Neuronal stem cell (in vitro differentiated cells): ENCODE data around the gene PRSS21.

Experiments
- DNase-seq: peaks from one replicate; pipeline ENCODE4 v3.0.0-alpha.2; 2013; ENCODE audit warnings: low spot score
- H2AFZ ChIP-seq: one replicate; pipeline ENCODE4 v1.6.1; 2013; ENCODE audit warnings: mild to moderate bottlenecking, low read length, inconsistent platforms
- H2AK5ac ChIP-seq: 2 replicates; pipeline ENCODE4 v1.6.1; 2013; ENCODE audit warnings: low read depth, mild to moderate bottlenecking, inconsistent platforms, low read length, moderate library complexity, mixed read lengths
- H2BK120ac ChIP-seq: 2 replicates; pipeline ENCODE4 v1.6.1; 2013; ENCODE audit warnings: low read depth, mild to moderate bottlenecking, inconsistent platforms, low read length, moderate library complexity, mixed read lengths
- H2BK12ac ChIP-seq: one replicate; pipeline ENCODE4 v1.6.1; 2013; ENCODE audit warnings: low read length, inconsistent platforms
- H2BK15ac ChIP-seq: 2 replicates; pipeline ENCODE4 v1.6.1; 2013; ENCODE audit warnings: mild to moderate bottlenecking, low read length, inconsistent platforms, mixed read lengths
- H2BK5ac ChIP-seq: one replicate; pipeline ENCODE4 v1.6.1; 2013; ENCODE audit warnings: inconsistent platforms, mild to moderate bottlenecking, low read length, moderate library complexity
- H3K14ac ChIP-seq: one replicate; pipeline ENCODE4 v1.6.1; 2013; ENCODE audit warnings: low read length, inconsistent platforms
- H3K18ac ChIP-seq: 2 replicates; pipeline ENCODE4 v1.6.1; 2013; ENCODE audit warnings: low read length, inconsistent platforms
- H3K23ac ChIP-seq: 2 replicates; pipeline ENCODE4 v1.6.1; 2013; ENCODE audit warnings: low read depth, mild to moderate bottlenecking, mixed read lengths, low read length, inconsistent platforms; ENCODE audit not compliant: poor library complexity
- H3K27ac ChIP-seq: replicated peaks from 3 replicates; pipeline ENCODE4 v1.5.1; 2013; ENCODE audit warnings: low read length, inconsistent platforms
- H3K27me3 ChIP-seq, 3 experiments: 2 replicates each; pipeline ENCODE4 v1.6.1; 2013; ENCODE audit warnings: low read length in 3 of 3, mild to moderate bottlenecking in 2 of 3, inconsistent platforms in 1 of 3, low read depth in 1 of 3, mixed read lengths in 1 of 3, moderate library complexity in 1 of 3; ENCODE audit not compliant: control insufficient read depth in 3 of 3, insufficient read depth in 3 of 3
- H3K36me3 ChIP-seq, 2 donors: replicated peaks in 1 of 2; 2 replicates each; pipeline ENCODE4 v1.6.1; 2013; ENCODE audit warnings: low read length in 2 of 2; ENCODE audit not compliant: control insufficient read depth in 2 of 2, insufficient read depth in 2 of 2
- H3K4ac ChIP-seq: 2 replicates; pipeline ENCODE4 v1.6.1; 2013; ENCODE audit warnings: inconsistent platforms, mild to moderate bottlenecking, low read length, moderate library complexity
- H3K4me1 ChIP-seq, 2 donors: 1 replicate in 1 of 2; 2 replicates in 1 of 2; pipeline ENCODE4 v1.6.1; 2013; ENCODE audit warnings: low read length in 2 of 2, low read depth in 1 of 2; ENCODE audit not compliant: control insufficient read depth in 2 of 2, insufficient read depth in 1 of 2
- H3K4me2 ChIP-seq: one replicate; pipeline ENCODE4 v1.6.1; 2013; ENCODE audit warnings: mild to moderate bottlenecking, low read length, inconsistent platforms; ENCODE audit not compliant: insufficient read depth, poor library complexity, severe bottlenecking
- H3K4me3 ChIP-seq, 2 donors: 2 replicates each; pipeline ENCODE4 v1.5.1; 2013; ENCODE audit warnings: low read length in 2 of 2, mild to moderate bottlenecking in 2 of 2, inconsistent platforms in 1 of 2, moderate library complexity in 1 of 2
- H3K79me1 ChIP-seq: one replicate; pipeline ENCODE4 v1.6.1; 2013; ENCODE audit warnings: low read depth, mild to moderate bottlenecking, inconsistent platforms, low read length, moderate library complexity
- H3K9ac ChIP-seq: one replicate; pipeline ENCODE4 v1.6.1; 2013; ENCODE audit warnings: mild to moderate bottlenecking, low read depth, low read length, inconsistent platforms; ENCODE audit not compliant: poor library complexity
- H3K9me3 ChIP-seq, 2 donors: replicated peaks in 1 of 2; 2 replicates each; pipeline versions ENCODE3 to v1.6.1; 2013; ENCODE audit warnings: low read length in 2 of 2, mild to moderate bottlenecking in 2 of 2, inconsistent platforms in 1 of 2, low read depth in 1 of 2, mixed read lengths in 1 of 2, moderate library complexity in 1 of 2; ENCODE audit not compliant: control insufficient read depth in 2 of 2, insufficient read depth in 1 of 2
- H4K8ac ChIP-seq: one replicate; pipeline ENCODE4 v1.6.1; 2013; ENCODE audit warnings: low read depth, mild to moderate bottlenecking, inconsistent platforms, low read length, moderate library complexity
- H4K91ac ChIP-seq: one replicate; pipeline ENCODE4 v1.6.1; 2013; ENCODE audit warnings: low read length, low read depth, mild to moderate bottlenecking, inconsistent platforms; ENCODE audit not compliant: poor library complexity
- WGBS, 2 donors: extraction: QIAGEN DNeasy Blood & Tissue Kit; methylation state at CpG; one replicate each; pipeline ENCODE4 v1.1.7; 2013; ENCODE audit warnings: missing lambda C conversion rate in 2 of 2, mixed read lengths in 1 of 2; ENCODE audit not compliant: insufficient read length in 2 of 2, insufficient replicate concordance in 1 of 2; ENCODE audit errors: extremely low coverage in 2 of 2; 5-methylcytosine and 5-hydroxymethylcytosine counted together

The PRSS21 gene

DNA sequence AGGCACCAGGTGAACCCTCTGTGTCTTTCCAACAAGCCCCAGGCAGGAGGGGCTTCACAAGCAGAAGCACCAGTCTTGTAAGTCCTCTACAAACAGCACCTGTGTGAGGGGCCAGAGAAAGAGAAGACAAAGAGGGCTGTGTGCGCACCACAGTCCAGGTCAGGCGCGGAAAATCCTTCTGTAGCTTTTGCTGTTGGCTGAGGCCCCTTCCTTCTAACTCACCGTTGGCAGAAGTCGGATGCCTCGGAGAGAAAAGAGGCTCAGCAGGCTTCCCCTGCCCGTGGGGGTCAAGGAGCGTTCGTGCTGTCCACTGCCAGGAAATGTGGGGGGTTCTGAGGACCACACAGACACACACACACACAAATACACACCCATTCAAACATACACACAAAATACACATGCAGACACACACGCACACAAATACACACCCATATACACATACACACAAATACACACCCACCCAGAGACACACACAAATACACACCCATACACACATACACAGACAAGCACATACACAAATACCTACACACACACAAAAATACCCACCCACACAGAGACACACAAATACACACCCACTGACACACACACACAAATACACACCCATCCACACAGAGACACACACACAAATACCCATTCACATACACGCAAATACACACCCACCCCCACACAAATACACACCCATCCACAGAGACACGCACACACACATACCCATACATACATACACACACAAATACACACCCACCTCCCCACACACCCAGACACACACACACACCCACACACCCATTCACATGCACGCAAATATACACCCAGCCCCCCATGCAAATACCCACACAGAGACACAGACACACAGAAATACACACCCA, 19.8 kb downstream of the PRSS21 start:
- H3K36me3 ChIP-seq = no peaks in the 10 kb centered on the region
- H3K18ac ChIP-seq = no peak overlapping the region
- H3K79me1 ChIP-seq = peaks cover 1% of the 10 kb centered on the region
- no peak overlapping the region for H2BK15ac ChIP-seq
- H3K9me3 ChIP-seq = peaks cover 0 to 5% of the 10 kb centered on the region in 2 donors
- H3K23ac ChIP-seq = no peak overlapping the region
- no peak overlapping the region for H2BK120ac ChIP-seq
- no peak for DNase-seq
- H2BK5ac ChIP-seq = peak overlapping the region; percentile 39
- H4K8ac ChIP-seq = no peak overlapping the region
- H3K27ac ChIP-seq = no peak overlapping the region
- 100% methylated on average over 3 of the region's 13 CpGs; no CpG with 5 or more reads in 1 of the 2 donors for WGBS, 2 donors
- peak overlapping the region; percentile 42 for H2AFZ ChIP-seq
- peak overlapping the region; percentile 44 for H3K9ac ChIP-seq
- peaks cover 0 to 13% (median 9%) of the 10 kb centered on the region in 3 experiments for H3K27me3 ChIP-seq
- peak overlapping the region in 1 of 2 donors; percentile 35 for H3K4me3 ChIP-seq
- H2BK12ac ChIP-seq = no peak overlapping the region
- H2AK5ac ChIP-seq = no peak overlapping the region
- H3K4me1 ChIP-seq = peaks cover 4 to 7% of the 10 kb centered on the region in 2 donors
- no peak overlapping the region for H4K91ac ChIP-seq
- no peak overlapping the region for H3K4me2 ChIP-seq
- no peak overlapping the region for H3K14ac ChIP-seq
- H3K4ac ChIP-seq = no peak overlapping the region

DNA sequence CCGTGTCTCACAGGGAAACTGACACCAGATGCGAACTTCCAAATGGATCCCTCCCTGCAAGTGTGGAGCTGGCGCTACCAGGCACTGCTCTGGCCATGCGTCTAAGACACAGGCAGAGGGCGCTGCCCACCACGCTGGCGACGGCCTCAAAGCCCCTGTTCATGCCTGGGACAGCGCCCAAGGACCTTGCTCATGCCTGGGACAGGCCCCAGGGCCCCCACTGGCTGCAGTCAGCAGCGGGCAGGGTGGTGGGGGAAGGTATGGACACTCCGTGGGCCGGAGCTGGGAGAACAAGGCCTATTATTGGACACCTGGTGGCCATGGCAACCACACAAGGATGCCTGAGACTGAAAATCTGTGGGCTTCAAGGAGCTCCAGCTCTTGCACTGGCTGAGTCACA, 21.9 kb downstream of the PRSS21 start:
- H4K8ac ChIP-seq = peak overlapping the region; percentile 96
- H3K4me2 ChIP-seq = no peak overlapping the region
- DNase-seq = peak; percentile 56
- H2AFZ ChIP-seq = peak overlapping the region; percentile 82
- H3K18ac ChIP-seq = peak overlapping the region; percentile 3
- H3K4me3 ChIP-seq = no peak overlapping the region
- H3K14ac ChIP-seq = no peak overlapping the region
- H3K4me1 ChIP-seq = peaks cover 4 to 7% of the 10 kb centered on the region in 2 donors
- H3K36me3 ChIP-seq = no peaks in the 10 kb centered on the region
- no peak overlapping the region for H2BK15ac ChIP-seq
- H4K91ac ChIP-seq = no peak overlapping the region
- H3K79me1 ChIP-seq = no peaks in the 10 kb centered on the region
- peak overlapping the region; percentile 97 for H2BK12ac ChIP-seq
- peaks cover 0 to 4% of the 10 kb centered on the region in 2 donors for H3K9me3 ChIP-seq
- no CpG with 5 or more reads among the region's 12 CpGs for WGBS, 2 donors
- no peak overlapping the region for H3K27ac ChIP-seq
- no peak overlapping the region for H3K9ac ChIP-seq
- peak overlapping the region; percentile 53 for H3K4ac ChIP-seq
- H3K27me3 ChIP-seq = peaks cover 0 to 10% (median 9%) of the 10 kb centered on the region in 3 experiments
- H2AK5ac ChIP-seq = peak overlapping the region; percentile 84
- no peak overlapping the region for H2BK5ac ChIP-seq
- H2BK120ac ChIP-seq = no peak overlapping the region
- peak overlapping the region; percentile 55 for H3K23ac ChIP-seq

DNA sequence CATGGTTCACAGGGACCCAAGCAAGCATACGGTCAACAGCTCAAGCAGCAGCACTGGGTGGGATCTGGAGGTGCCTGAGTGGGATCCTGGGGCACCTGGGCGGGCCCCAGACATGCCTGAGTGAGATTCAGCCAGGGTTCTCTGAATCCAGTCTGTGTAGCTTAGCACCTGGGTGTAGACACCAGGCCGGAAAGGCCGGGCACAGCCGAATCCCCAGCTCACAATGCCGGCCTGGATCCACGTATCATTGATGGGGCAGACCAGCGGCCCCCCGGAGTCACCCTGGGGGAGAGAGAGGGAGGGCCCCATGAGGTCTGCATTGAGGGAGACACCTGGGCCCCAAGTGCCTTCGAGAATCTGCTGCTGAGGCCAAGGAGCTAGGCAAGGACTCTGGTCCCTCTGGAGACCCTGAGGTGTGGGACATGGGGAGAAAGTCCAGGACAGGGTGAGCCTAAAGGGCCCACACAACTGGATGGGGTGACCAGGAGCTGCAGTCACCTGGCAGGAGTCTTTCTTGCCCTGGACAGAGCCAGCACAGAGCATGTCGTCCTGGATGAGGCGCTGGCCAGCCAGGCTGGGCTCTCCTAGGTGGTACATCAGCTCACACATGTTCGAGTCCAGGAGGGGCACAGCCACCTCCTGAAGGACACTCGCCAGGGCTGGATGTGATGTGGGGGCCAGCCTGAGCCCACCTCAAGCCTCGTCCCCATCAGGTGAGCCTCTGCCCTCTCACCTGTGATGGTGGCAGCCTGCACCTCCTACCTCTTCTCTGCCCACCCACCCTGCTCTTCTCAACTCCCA, 22.8 kb downstream of the PRSS21 start:
- Histone ChIP-seq H4K91ac (peak overlapping the region; percentile 53), H3K4me3 (no peak overlapping the region), H3K36me3 (no peaks in the 10 kb centered on the region), H3K4me1 (peaks cover 4 to 7% of the 10 kb centered on the region in 2 donors), H2BK12ac (no peak overlapping the region), H3K18ac (no peak overlapping the region), H3K4ac (no peak overlapping the region), H4K8ac (peak overlapping the region; percentile 23), H3K27ac (no peak overlapping the region), H3K23ac (peak overlapping the region; percentile 43), H2BK15ac (no peak overlapping the region), H3K9ac (peak overlapping the region; percentile 9), H2BK120ac (no peak overlapping the region), H3K27me3 (peaks cover 0 to 10% (median 9%) of the 10 kb centered on the region in 3 experiments), H2AK5ac (peak overlapping the region; percentile 88), H2BK5ac (peak overlapping the region; percentile 53), H3K4me2 (no peak overlapping the region), H3K79me1 (no peaks in the 10 kb centered on the region), H3K9me3 (peaks cover 0 to 4% of the 10 kb centered on the region in 2 donors), H2AFZ (peak overlapping the region; percentile 24), H3K14ac (no peak overlapping the region)
- WGBS, 2 donors = no CpG with 5 or more reads among the region's 15 CpGs
- no peak for DNase-seq

DNA sequence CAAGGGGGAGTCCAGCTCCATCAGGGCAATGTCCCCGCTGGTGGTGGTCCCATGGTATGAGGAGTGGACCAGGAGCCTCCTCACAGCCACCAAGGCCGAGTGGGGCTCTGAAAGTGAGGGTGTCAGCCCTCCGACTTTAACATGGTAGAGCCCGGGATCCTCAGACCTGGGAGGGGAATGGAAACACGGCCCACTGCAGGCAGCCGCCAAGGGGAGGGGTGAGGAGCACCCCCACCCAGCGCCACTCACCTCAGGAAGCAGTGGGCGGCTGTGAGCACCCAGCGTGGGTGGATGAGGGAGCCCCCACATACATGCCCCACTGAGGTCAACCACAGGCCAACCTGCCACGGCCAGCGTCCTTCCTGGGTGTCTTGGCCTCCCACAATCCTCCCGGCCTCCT, 23.9 kb downstream of the PRSS21 start:
- Histone ChIP-seq H3K27ac (no peak overlapping the region), H3K9me3 (peaks cover 0 to 4% of the 10 kb centered on the region in 2 donors), H2BK5ac (no peak overlapping the region), H2AK5ac (peak overlapping the region; percentile 75), H2BK15ac (peak overlapping the region; percentile 26), H3K23ac (peak overlapping the region; percentile 55), H3K9ac (no peak overlapping the region), H3K18ac (peak overlapping the region; percentile 27), H3K27me3 (peaks cover 0 to 10% (median 8%) of the 10 kb centered on the region in 3 experiments), H3K36me3 (no peaks in the 10 kb centered on the region), H3K4me2 (no peak overlapping the region), H4K91ac (no peak overlapping the region), H3K4me1 (peaks cover 2 to 5% of the 10 kb centered on the region in 2 donors), H3K4ac (no peak overlapping the region), H4K8ac (no peak overlapping the region), H3K14ac (no peak overlapping the region), H2BK120ac (no peak overlapping the region), H3K79me1 (no peaks in the 10 kb centered on the region), H3K4me3 (no peak overlapping the region), H2BK12ac (no peak overlapping the region), H2AFZ (no peak overlapping the region)
- DNase-seq = no peak
- WGBS, 2 donors = no CpG with 5 or more reads among the region's 12 CpGs
